ENCODE data around the gene SLC6A12.
A peak's percentile ranks its signal among the peaks of the same experiment; 100 is the strongest.
"Not testable (repeated sequence)": the region's sequence is repeated elsewhere in the genome, so short reads cannot be mapped to it uniquely, and the experiment has no call there.

The SLC6A12 gene

GRCh38 chr12:193261-193660 is 20.7 kb downstream of the SLC6A12 start:
- Histone ChIP-seq H3K9ac (ENCODE audit: low read depth in 1 of 2, low read length in 2 of 2) (no peak overlapping the region), H3K27me3 (ENCODE audit: control insufficient read depth in 2 of 2, insufficient read depth in 2 of 2, low read length in 2 of 2) (peaks cover 5 to 7% of the 10 kb centered on the region in 2 donors), H3K4me3 (ENCODE audit: low read length in 2 of 2) (no peak overlapping the region), H3K4me1 (ENCODE audit: control insufficient read depth in 2 of 2, insufficient read depth in 2 of 2, low read length in 2 of 2) (peaks cover 0 to 7% of the 10 kb centered on the region in 2 donors), H3K36me3 (ENCODE audit: control insufficient read depth in 2 of 2, insufficient read depth in 2 of 2, low read length in 2 of 2) (no peaks in the 10 kb centered on the region), H3K9me3 (ENCODE audit: control insufficient read depth in 2 of 2, low read length in 2 of 2) (no peaks in the 10 kb centered on the region), H3K27ac (ENCODE audit: low read depth in 2 of 2, low read length in 2 of 2) (no peak overlapping the region)

- peaks cover 5 to 7% of the 10 kb centered on the region in 2 donors for H3K27me3 ChIP-seq (ENCODE audit: control insufficient read depth in 2 of 2, insufficient read depth in 2 of 2, low read length in 2 of 2)
- no peaks in the 10 kb centered on the region for H3K36me3 ChIP-seq (ENCODE audit: control insufficient read depth in 2 of 2, insufficient read depth in 2 of 2, low read length in 2 of 2)
- H3K27ac ChIP-seq (ENCODE audit: low read depth in 2 of 2, low read length in 2 of 2), result no peak overlapping the region
- H3K4me1 ChIP-seq (ENCODE audit: control insufficient read depth in 2 of 2, insufficient read depth in 2 of 2, low read length in 2 of 2), result peaks cover 0 to 7% of the 10 kb centered on the region in 2 donors
- H3K4me3 ChIP-seq (ENCODE audit: low read length in 2 of 2), result no peak overlapping the region
- H3K9ac ChIP-seq (ENCODE audit: low read depth in 1 of 2, low read length in 2 of 2), result no peak overlapping the region
- H3K9me3 ChIP-seq (ENCODE audit: control insufficient read depth in 2 of 2, low read length in 2 of 2), result no peaks in the 10 kb centered on the region
Measured at GRCh38 chr12:191541-191940, 22.4 kb downstream of the SLC6A12 start.

GRCh38 chr12:190881-191280 is 23.1 kb downstream of the SLC6A12 start:
- Histone ChIP-seq H3K4me3 (ENCODE audit: low read length in 2 of 2) (no peak overlapping the region), H3K27ac (ENCODE audit: low read depth in 2 of 2, low read length in 2 of 2) (no peak overlapping the region), H3K9me3 (ENCODE audit: control insufficient read depth in 2 of 2, low read length in 2 of 2) (no peaks in the 10 kb centered on the region), H3K36me3 (ENCODE audit: control insufficient read depth in 2 of 2, insufficient read depth in 2 of 2, low read length in 2 of 2) (no peaks in the 10 kb centered on the region), H3K27me3 (ENCODE audit: control insufficient read depth in 2 of 2, insufficient read depth in 2 of 2, low read length in 2 of 2) (peaks cover 5 to 7% of the 10 kb centered on the region in 2 donors), H3K4me1 (ENCODE audit: control insufficient read depth in 2 of 2, insufficient read depth in 2 of 2, low read length in 2 of 2) (peaks cover 0 to 7% of the 10 kb centered on the region in 2 donors), H3K9ac (ENCODE audit: low read depth in 1 of 2, low read length in 2 of 2) (no peak overlapping the region)

GRCh38 chr12:189622-189962 is 24.4 kb downstream of the SLC6A12 start:
- Histone ChIP-seq H3K4me1 (ENCODE audit: control insufficient read depth in 2 of 2, insufficient read depth in 2 of 2, low read length in 2 of 2) (peaks cover 0 to 7% of the 10 kb centered on the region in 2 donors), H3K27ac (ENCODE audit: low read depth in 2 of 2, low read length in 2 of 2) (no peak overlapping the region), H3K9me3 (ENCODE audit: control insufficient read depth in 2 of 2, low read length in 2 of 2) (no peaks in the 10 kb centered on the region), H3K27me3 (ENCODE audit: control insufficient read depth in 2 of 2, insufficient read depth in 2 of 2, low read length in 2 of 2) (peaks cover 0 to 4% of the 10 kb centered on the region in 2 donors), H3K9ac (ENCODE audit: low read depth in 1 of 2, low read length in 2 of 2) (no peak overlapping the region), H3K36me3 (ENCODE audit: control insufficient read depth in 2 of 2, insufficient read depth in 2 of 2, low read length in 2 of 2) (no peaks in the 10 kb centered on the region), H3K4me3 (ENCODE audit: low read length in 2 of 2) (peak overlapping the region in 1 of 2 donors; percentile 60)

- H3K27ac ChIP-seq (ENCODE audit: low read depth in 2 of 2, low read length in 2 of 2), result no peak overlapping the region
- peaks cover 0 to 7% of the 10 kb centered on the region in 2 donors for H3K4me1 ChIP-seq (ENCODE audit: control insufficient read depth in 2 of 2, insufficient read depth in 2 of 2, low read length in 2 of 2)
- H3K27me3 ChIP-seq (ENCODE audit: control insufficient read depth in 2 of 2, insufficient read depth in 2 of 2, low read length in 2 of 2), result no peaks in the 10 kb centered on the region
- no peaks in the 10 kb centered on the region for H3K9me3 ChIP-seq (ENCODE audit: control insufficient read depth in 2 of 2, low read length in 2 of 2)
- no peak overlapping the region for H3K9ac ChIP-seq (ENCODE audit: low read depth in 1 of 2, low read length in 2 of 2)
- H3K4me3 ChIP-seq (ENCODE audit: low read length in 2 of 2), result peak overlapping the region; percentile 60
- H3K36me3 ChIP-seq (ENCODE audit: control insufficient read depth in 2 of 2, insufficient read depth in 2 of 2, low read length in 2 of 2), result no peaks in the 10 kb centered on the region
Measured at GRCh38 chr12:188910-189621, 24.9 kb downstream of the SLC6A12 start.

GRCh38 chr12:187986-188909 is 25.7 kb downstream of the SLC6A12 start:
- H3K9me3 ChIP-seq (ENCODE audit: control insufficient read depth in 2 of 2, low read length in 2 of 2); H3K9ac ChIP-seq (ENCODE audit: low read depth in 1 of 2, low read length in 2 of 2); H3K27ac ChIP-seq (ENCODE audit: low read depth in 2 of 2, low read length in 2 of 2); H3K4me1 ChIP-seq (ENCODE audit: control insufficient read depth in 2 of 2, insufficient read depth in 2 of 2, low read length in 2 of 2); H3K27me3 ChIP-seq (ENCODE audit: control insufficient read depth in 2 of 2, insufficient read depth in 2 of 2, low read length in 2 of 2); H3K36me3 ChIP-seq (ENCODE audit: control insufficient read depth in 2 of 2, insufficient read depth in 2 of 2, low read length in 2 of 2): not testable (repeated sequence)
- H3K4me3 ChIP-seq (ENCODE audit: low read length in 2 of 2), result peak overlapping the region; percentile 60

GRCh38 chr12:186006-186625 is 27.8 kb downstream of the SLC6A12 start:
- H3K27ac ChIP-seq (ENCODE audit: low read depth in 2 of 2, low read length in 2 of 2), result no peak overlapping the region
- H3K4me1 ChIP-seq (ENCODE audit: control insufficient read depth in 2 of 2, insufficient read depth in 2 of 2, low read length in 2 of 2), result peaks cover 0 to 7% of the 10 kb centered on the region in 2 donors
- H3K36me3 ChIP-seq (ENCODE audit: control insufficient read depth in 2 of 2, insufficient read depth in 2 of 2, low read length in 2 of 2), result no peaks in the 10 kb centered on the region
- H3K27me3 ChIP-seq (ENCODE audit: control insufficient read depth in 2 of 2, insufficient read depth in 2 of 2, low read length in 2 of 2), result no peaks in the 10 kb centered on the region
- no peaks in the 10 kb centered on the region for H3K9me3 ChIP-seq (ENCODE audit: control insufficient read depth in 2 of 2, low read length in 2 of 2)
- H3K4me3 ChIP-seq (ENCODE audit: low read length in 2 of 2), result no peak overlapping the region
- H3K9ac ChIP-seq (ENCODE audit: low read depth in 1 of 2, low read length in 2 of 2), result no peak overlapping the region

- H3K4me3 ChIP-seq (ENCODE audit: low read length in 2 of 2), result no peak overlapping the region
- H3K9ac ChIP-seq (ENCODE audit: low read depth in 1 of 2, low read length in 2 of 2), result no peak overlapping the region
- peaks cover 0 to 7% of the 10 kb centered on the region in 2 donors for H3K4me1 ChIP-seq (ENCODE audit: control insufficient read depth in 2 of 2, insufficient read depth in 2 of 2, low read length in 2 of 2)
- H3K27ac ChIP-seq (ENCODE audit: low read depth in 2 of 2, low read length in 2 of 2), result no peak overlapping the region
- H3K9me3 ChIP-seq (ENCODE audit: control insufficient read depth in 2 of 2, low read length in 2 of 2), result no peaks in the 10 kb centered on the region
- no peaks in the 10 kb centered on the region for H3K27me3 ChIP-seq (ENCODE audit: control insufficient read depth in 2 of 2, insufficient read depth in 2 of 2, low read length in 2 of 2)
- H3K36me3 ChIP-seq (ENCODE audit: control insufficient read depth in 2 of 2, insufficient read depth in 2 of 2, low read length in 2 of 2), result no peaks in the 10 kb centered on the region
Measured at GRCh38 chr12:185576-185955, 28.4 kb downstream of the SLC6A12 start.

- H3K4me1 ChIP-seq (ENCODE audit: control insufficient read depth in 2 of 2, insufficient read depth in 2 of 2, low read length in 2 of 2), result peaks cover 0 to 9% of the 10 kb centered on the region in 2 donors
- no peak overlapping the region for H3K9ac ChIP-seq (ENCODE audit: low read depth in 1 of 2, low read length in 2 of 2)
- no peaks in the 10 kb centered on the region for H3K9me3 ChIP-seq (ENCODE audit: control insufficient read depth in 2 of 2, low read length in 2 of 2)
- H3K27me3 ChIP-seq (ENCODE audit: control insufficient read depth in 2 of 2, insufficient read depth in 2 of 2, low read length in 2 of 2), result no peaks in the 10 kb centered on the region
- no peak overlapping the region for H3K4me3 ChIP-seq (ENCODE audit: low read length in 2 of 2)
- no peaks in the 10 kb centered on the region for H3K36me3 ChIP-seq (ENCODE audit: control insufficient read depth in 2 of 2, insufficient read depth in 2 of 2, low read length in 2 of 2)
- no peak overlapping the region for H3K27ac ChIP-seq (ENCODE audit: low read depth in 2 of 2, low read length in 2 of 2)
Measured at GRCh38 chr12:184811-185575, 29.0 kb downstream of the SLC6A12 start.

Data from mucosa of rectum (tissue), 2 donors.